Endothelial cell of umbilical vein (primary cell): ENCODE measurements around the gene RBFOX1.

ENCODE experiments used
- EZH2 ChIP-seq: IDR thresholded peaks from 2 replicates; pipeline ENCODE4 v1.6.1; 2012; ENCODE audit warnings: borderline replicate concordance, low read depth, mild to moderate bottlenecking, moderate library complexity, low read length, inconsistent platforms; ENCODE audit not compliant: severe bottlenecking
- GATA2 ChIP-seq: IDR thresholded peaks from 2 replicates; pipeline ENCODE4 v1.7.0; 2011; ENCODE audit warnings: low read depth, mild to moderate bottlenecking, moderate library complexity, mixed read lengths, low read length; ENCODE audit not compliant: insufficient read length, insufficient read depth
- MAX ChIP-seq: IDR thresholded peaks from 2 replicates; pipeline ENCODE4 v1.6.1; 2011; ENCODE audit not compliant: insufficient read depth, insufficient read length
- POLR2A ChIP-seq: IDR thresholded peaks from 2 replicates; pipeline ENCODE4 v1.6.1; 2012; ENCODE audit warnings: low read depth, mild to moderate bottlenecking, control low read depth, low read length
- POLR2AphosphoS5 ChIP-seq: IDR thresholded peaks from 2 replicates; pipeline ENCODE4 v1.6.1; 2012; ENCODE audit warnings: low read depth, mild to moderate bottlenecking, control low read depth, low read length, moderate library complexity; ENCODE audit not compliant: insufficient read depth
- TF ChIP-seq, protein P1 (sequence below), 2 donors: IDR thresholded peaks; 1 replicate in 1 of 2; 2 replicates in 1 of 2; pipeline ENCODE4 v1.5.1; 2011; ENCODE audit warnings: low read length in 2 of 2, mild to moderate bottlenecking in 2 of 2, moderate library complexity in 2 of 2, control low read depth in 1 of 2, inconsistent platforms in 1 of 2, low read depth in 1 of 2; ENCODE audit not compliant: insufficient read depth in 1 of 2; ENCODE audit errors: extremely low read depth in 1 of 2

- TF ChIP-seq, protein P1, sequence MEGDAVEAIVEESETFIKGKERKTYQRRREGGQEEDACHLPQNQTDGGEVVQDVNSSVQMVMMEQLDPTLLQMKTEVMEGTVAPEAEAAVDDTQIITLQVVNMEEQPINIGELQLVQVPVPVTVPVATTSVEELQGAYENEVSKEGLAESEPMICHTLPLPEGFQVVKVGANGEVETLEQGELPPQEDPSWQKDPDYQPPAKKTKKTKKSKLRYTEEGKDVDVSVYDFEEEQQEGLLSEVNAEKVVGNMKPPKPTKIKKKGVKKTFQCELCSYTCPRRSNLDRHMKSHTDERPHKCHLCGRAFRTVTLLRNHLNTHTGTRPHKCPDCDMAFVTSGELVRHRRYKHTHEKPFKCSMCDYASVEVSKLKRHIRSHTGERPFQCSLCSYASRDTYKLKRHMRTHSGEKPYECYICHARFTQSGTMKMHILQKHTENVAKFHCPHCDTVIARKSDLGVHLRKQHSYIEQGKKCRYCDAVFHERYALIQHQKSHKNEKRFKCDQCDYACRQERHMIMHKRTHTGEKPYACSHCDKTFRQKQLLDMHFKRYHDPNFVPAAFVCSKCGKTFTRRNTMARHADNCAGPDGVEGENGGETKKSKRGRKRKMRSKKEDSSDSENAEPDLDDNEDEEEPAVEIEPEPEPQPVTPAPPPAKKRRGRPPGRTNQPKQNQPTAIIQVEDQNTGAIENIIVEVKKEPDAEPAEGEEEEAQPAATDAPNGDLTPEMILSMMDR (IDR thresholded peaks at IDR 0.05; ENCODE audit: extremely low read depth in 1 of 2, insufficient read depth in 1 of 2, low read depth in 1 of 2, low read length in 2 of 2) = no peak
- TF ChIP-seq POLR2A = no peak
- no peak for TF ChIP-seq POLR2AphosphoS5
- no peak for TF ChIP-seq EZH2
- TF ChIP-seq MAX = no peak
- no peak for TF ChIP-seq GATA2
Observed at GRCh38 chr16:7534749-7535148, 202.1 kb downstream of the RBFOX1 start.
